HG02981 (cell line): ENCODE data around the gene TEP1.

ENCODE experiments used
- ATAC-seq: cut with Tn5 transposase; IDR thresholded peaks from one replicate; pipeline ENCODE4 v1.9.1; 2021; ENCODE audit warnings: mild to moderate bottlenecking, moderate library complexity; ENCODE audit not compliant: unreplicated experiment

TEP1 gene

DNA sequence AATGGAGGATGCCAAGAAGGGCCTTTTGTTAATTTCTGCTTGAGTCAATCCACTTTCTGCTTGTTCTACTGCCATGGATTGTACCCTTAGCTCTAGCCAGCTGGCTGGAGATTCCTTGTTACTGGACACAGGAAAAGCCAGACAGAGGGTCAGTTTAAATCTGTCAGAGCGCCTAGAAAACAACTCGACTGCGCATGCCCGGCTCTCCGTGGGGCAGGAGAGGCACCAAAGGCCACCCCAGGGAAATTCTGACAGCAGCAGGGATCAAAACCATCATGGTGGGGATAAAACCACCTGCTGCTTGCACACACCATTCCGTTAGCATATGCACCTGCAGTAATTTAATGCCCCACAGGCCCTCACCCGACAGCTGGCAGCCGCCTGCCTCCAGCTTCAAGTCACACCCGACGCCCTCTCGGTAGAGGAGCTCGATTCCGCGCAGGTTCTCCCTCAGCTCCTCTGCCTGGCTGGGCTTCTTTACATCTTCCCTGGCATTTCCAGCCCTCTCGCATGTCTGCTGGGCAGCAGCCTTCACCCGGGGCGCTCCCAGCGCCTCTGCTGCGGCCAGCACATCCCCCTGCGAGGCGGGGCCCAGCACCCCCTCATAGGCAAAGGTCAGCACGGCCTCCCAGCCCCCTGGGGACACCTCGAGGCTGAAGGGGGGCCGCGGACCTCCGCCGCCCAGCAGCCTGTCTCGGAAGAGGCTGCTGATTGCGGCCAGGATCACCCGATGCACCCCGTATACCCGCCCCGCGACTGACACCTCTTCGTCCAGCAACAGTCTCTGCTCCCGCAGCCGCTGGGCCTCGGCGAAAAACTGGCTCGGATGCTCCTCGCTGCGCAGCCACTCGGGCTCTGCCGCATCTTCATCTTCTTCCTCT is 21.6 kb upstream of the TEP1 start:
- no peak for ATAC-seq

DNA sequence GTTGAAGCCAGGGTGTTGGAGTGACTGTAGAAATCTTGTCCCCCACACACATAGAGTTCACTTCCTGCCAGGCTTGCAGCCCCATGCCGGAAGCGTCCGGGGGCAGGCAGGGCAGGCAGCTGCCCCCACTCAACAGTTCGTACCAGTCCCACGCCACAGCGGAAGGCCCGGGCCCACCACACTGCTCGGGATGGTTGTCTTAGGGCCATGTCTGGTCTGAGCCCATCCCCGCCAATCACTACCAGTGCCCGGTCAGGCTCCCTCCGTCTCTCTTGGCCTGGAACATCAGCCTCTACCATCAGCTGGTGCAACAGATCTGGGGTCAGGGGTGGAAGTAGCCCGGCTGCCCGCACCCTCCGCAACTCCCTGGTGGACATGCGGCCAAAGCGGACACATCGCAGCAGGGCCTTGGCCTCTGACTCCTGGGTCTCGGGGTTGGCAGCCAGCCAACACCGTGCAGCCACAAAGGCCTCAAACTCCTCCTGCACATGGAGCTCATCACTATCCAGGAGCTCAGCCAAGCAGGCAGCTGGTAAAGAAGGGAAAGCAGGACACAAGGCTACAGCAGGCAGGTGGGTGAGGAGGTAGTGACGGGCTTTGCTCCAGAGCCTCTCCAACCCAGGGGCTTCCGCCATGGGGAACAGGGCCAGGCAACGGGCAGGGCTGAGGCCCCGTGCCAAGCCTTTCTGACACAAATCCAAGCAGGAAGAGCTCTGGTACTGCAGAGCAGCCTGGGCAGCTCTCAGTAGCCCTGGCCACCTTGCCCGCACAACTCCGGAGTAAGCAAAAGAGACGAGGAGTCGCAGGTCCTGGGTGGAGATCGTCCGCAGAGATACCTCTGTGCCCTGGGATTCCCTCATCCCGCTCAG is 16.7 kb upstream of the TEP1 start:
- ATAC-seq: no peak

DNA sequence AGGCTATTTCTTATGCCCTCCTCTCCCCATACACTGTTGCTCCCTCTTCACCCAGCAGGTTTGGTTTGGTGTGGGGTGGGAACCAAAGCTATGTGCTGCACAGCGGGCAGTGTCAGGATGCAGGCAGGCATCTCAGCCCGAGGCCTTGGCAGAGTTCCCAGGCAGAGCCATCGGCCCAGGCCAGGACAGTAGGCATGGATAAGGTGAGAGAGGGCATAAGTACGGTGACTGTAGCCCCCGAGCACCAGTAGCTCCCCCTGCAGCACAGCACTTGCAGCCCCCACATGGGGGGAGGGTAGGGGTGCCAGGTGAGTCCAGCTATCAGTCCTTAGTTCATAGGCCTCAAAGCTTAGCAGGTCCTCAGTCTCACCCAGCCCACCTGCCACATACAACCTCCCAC is 15.5 kb upstream of the TEP1 start:
- no peak for ATAC-seq

DNA sequence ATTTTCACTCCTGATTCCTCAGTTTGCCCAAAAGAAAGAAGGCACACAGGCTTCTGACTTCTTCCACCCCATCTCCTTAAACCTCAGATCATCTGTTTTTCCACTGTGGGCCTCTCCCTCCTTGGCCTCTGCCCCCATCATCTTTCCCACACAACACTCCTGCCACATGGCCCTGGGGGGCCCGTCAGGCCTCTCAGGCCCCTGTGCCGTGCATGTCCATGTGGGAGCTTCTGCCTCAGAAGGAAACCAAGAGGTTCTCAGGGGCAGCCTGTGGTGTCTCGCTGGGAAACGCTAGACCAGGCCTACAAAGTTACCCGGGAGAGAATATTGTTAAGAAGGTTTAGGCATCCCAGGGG is 14.7 kb upstream of the TEP1 start:
- peak; percentile 27 for ATAC-seq

DNA sequence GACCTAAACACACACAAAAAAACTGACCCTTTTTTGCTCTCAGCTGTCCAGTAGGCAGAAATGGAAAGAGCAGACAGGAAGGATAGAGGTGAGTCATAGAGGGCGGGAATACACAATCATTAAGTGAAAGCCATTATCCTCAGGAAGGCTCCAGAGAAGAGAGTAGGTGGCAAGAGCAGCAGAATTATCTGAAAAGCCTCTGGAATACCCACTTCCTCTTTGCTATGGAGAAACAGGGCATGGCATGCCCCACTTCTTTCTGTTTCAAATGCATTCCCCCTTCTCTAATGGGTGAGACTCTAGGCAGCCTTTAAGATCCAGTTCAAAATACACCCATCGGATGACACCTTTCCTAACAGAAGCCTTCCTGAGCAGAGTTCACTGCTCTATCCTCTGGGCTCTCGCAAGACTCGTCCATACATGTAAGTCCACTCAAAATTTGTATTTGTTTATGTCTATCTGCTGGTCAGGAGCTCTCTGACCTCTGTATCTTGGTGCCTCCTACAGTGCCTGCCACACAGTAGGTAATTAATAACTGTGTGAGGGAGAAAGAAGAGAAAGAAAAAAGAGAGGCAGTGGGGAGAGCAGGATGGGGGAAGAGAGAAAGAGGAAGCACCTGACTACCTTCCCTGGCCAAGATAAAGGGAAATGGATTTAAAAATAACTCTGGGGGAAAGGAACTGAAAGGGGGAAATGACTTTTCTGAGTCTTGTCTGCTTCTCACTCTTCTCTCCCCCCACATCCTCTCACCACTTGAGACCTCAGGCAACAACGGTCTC is 14.1 kb upstream of the TEP1 start:
- ATAC-seq: peak; percentile 77

DNA sequence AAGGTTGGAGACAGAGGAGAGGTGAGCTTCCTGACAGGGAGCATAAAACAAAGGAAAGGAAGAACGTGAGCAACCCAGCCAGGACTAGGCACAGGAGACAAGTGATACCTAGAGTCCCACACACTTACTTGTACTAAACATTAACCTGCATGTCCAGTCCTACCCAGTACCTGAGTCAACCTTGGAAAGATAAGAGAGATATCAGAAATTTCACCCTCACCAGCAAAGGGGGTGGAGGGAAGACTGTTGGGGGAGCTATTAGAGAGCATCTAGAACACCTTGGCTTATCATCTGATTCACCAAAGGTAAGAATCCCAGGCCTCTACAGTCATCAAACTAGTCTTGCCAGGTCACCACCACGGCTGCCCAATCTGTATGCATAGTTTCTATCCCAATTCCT is 11.6 kb upstream of the TEP1 start:
- ATAC-seq: no peak

DNA sequence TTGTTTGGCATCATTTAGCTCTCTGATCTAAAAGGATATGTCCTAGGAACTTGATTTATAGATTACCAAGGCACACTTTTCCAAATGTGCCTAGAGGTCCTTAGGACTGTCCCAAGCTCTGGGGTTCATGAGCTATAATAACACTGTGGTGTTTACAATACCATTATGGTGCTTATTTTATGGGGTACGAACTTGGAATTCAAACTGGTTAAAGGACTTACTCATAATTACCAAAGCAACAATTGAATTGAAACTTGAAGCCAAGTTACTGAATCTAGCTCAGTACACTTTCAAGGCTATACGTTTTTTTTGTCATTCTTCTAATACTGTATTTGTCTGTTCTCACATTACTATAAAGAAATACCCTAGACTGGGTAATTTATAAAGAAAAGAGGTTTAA is 9.6 kb upstream of the TEP1 start:
- no peak for ATAC-seq

DNA sequence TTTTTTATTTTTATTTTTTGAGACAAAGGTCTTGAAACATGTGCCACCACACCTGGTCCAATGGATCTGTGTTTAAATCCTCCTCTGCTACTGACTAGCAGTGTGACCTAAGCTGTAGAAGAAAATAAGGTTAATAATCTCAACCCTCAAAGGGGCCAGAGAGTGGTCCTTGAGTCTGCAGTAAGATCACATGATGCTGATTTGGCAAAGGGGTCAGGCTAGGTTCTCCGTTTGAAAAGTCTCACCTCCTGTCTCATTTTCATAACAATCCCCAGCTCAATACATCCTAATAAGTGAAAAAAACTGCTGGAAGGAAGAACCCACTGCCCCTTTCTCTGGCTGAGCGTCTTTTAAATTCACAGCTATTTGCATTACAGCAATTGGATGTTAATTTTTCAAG is 8.0 kb upstream of the TEP1 start:
- ATAC-seq: no peak

DNA sequence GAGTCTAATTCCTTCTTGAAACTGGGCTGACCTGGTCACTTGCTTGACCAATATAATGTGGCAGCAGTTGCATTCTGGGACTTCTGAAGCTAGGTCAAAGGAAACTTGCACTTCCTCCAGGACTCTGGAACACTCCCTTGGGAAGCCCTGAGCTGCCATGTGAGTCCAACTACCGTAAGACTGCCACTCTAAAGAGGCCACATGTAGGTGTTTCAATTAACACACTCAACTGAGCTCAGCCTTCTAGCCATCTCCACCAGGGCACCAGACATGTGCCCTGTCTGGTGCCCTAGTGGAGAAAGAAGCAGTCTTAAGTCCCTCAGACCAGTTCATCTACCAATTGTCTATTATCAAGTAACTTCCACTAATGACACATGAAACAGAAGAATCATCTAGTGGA is 6.1 kb upstream of the TEP1 start:
- ATAC-seq: no peak

DNA sequence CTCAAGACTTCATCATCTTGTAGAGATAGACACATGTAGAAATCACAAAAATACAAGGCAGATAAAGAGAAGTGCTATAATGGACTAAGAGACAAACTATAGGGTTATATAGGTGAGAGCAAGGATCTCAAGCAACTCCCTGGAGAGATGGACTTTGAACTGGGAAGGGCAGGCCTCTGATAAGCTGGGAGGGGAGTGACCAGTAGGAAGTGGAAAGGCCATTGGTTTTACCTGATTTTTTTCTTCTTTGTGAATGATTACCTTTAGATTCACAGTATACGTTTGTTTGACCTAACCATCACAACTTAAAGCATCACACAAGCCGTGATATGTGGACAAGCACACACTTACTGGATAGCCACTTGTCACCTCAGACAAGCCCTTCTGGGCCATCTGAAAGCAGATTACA is 5.2 kb upstream of the TEP1 start:
- ATAC-seq: no peak

DNA sequence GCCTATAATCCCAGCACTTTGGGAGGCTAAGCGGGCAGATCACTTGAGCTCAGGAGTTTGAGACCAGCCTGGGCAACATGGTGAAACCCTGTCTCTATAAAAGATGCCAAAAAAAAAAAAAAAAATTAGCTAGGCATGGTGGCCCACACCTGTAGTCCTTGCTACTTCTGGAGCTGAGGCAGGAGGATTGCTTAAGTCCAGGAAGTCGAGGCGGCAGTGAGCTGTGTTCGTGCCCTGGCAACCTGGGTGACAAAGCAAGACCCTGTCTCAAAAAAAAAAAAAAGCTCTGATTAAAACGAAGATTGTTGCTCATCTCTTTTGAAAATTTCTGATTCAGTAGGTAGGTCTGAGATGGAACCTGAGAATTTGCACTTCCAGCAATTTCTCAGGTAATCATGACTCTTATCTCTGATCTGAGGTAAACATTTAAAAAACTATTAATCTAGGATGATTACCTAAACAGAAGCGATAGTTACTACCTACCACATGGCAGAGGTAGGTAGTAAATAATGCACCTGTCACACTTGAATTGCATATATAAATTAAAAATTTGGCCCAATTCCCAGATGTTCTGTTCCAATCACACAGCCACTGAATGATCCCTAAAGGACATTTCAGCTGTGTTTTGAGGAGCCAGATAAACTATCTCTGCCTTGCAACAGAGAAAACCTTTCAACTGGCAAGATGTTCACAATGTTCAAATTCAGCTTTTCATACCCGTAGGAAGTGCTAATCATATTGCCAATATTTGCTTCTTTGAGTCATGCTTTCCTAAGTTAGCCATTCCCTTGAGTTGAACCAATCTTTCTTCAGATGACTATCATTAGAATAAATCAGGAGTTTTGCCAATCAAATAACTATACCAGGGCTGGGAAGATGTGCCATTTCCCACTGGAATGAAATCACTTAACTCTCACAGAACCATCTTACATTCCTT is 4.2 kb upstream of the TEP1 start:
- no peak for ATAC-seq

DNA sequence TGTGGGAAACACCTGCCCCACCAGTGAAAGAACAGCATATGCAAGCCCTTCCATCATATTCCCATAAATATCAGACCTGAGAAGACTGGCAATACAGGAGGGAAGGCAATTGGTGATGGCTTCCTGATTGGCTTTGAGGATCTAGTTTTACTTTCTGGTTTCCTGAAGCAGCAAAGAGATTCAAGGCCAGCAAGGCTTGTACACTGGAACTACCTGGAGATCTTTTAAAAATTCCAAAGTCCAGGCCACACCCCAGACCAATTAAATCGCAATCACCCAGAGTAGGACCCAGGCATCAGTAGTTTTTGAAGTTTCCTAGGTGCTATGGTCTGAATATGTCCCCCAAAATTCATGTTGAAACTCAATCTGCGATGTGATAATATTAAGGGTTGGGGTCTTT is 2.9 kb upstream of the TEP1 start:
- ATAC-seq: no peak

DNA sequence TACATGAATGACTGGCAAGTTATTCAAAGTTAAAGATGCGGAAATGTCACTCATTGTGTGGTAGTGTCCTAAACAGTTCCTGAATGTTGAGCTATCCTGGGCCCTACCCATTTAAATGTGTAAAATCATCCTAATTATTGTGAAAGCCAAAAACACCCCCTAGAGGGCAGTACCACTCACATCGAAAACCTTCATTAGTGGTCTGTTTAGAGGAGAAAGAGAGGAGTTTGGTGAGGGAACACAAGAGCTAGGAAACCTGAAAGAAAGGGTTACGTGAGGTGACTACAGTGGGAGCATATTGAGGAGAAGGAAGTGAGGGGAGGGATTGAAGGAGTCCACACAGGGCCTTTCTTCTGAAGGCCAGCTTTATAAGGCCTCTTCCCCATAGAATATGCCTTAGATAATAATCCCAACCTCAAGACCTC is 2.5 kb upstream of the TEP1 start:
- ATAC-seq: no peak

DNA sequence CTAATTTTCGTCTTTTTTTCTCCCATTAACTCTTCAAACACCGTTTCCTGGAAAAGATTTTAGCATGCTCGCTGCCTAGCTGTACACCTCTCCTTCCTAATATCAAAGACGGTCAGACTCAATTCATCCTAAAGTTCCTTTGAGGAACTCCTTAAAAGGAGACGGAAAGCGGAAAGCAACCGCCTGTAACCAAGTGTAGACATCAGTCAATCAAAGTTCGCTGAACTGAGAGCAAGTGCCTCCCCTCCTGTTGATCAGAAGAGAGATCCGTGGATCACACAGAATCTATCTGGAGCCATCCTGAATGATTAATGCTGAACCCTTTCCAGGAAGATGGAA is 412 bp upstream of the TEP1 start:
- ATAC-seq: no peak

DNA sequence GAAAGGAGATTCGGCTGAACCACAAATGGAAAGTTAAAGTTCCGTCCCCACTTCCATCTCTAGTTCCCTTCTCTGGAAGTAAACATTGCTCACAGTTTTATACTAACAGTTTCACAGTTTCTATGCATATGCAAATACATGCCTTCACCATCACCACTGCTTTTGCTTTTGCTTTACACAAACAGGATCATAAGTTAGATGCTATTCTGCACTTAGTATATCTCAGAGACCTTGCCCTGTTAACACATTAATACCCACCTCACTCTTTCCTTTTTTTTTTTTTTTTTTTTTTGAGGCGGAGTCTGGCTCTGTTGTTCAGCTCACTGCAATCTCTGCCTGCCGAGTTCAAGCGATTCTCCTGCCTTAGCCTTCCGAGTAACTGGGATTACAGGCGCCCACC is 890 bp downstream of the TEP1 start:
- peak; percentile 70 for ATAC-seq

DNA sequence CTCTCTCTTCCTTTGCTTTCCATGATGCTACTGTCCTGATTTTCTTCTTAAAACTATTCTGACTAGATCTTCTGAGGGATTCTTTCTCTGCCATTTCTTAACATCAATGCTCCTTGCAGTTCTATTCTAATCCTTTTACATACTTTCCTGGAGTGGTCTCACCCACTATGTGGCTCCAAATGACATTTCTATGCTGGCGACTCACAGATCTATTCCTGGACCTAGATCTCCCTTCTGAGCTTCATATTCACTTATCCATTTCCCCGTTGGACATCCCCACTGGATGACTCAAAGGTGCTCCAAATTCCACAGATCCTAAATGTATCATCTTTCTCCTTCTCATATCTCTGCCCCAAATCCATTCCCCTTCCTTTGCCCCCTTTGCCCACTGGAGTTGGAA is 4.1 kb downstream of the TEP1 start:
- no peak for ATAC-seq

DNA sequence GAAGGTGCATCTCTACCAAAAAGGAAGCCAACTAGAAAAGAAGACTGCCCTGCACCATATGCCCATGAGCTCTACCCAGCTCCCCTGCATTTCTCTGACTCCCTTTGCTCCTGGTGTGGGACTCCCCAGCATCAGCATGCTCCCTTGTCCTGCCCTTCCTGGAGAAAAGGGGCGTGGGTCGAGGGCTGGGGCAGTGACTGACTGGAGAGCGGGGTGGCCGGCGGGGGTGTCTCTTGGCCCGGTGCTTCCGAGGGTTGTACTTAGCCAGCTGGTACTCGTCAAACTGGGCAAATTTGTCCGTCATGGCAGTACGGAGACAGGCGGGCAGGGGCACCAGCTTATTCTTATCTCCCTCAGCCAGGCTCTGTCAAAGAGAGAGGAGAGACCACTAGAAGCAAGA is 9.8 kb downstream of the TEP1 start:
- no peak for ATAC-seq

DNA sequence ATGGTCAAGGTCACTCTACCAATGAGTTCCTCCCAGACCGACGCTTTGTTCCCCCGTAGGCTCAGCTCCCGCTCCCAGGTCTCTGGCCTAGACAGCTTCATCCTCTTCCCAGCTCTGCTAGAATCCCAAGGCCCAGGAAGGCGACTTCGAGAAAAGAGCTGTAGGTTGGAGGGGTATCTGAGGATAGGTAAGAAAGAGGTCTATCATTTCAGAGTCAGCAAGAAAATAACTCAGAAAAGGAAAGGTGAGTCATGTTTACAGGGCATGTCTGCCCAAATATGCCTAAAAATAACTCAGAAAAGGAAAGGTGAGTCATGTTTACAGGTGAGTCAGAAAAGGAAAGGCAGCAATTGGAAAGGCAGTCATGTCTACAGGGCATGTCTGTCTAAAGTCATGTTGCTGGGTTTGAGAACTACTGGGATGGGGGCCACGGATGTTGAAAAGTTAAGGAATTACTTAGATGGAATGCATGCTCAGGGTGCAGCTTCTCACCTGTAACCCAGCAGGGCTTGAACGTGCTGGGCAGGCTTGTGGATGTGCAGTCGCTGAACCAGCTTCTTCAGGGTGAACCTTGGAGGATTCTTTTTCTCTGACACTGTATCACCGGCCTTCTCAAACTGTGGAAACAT is 12.2 kb downstream of the TEP1 start:
- ATAC-seq: no peak

DNA sequence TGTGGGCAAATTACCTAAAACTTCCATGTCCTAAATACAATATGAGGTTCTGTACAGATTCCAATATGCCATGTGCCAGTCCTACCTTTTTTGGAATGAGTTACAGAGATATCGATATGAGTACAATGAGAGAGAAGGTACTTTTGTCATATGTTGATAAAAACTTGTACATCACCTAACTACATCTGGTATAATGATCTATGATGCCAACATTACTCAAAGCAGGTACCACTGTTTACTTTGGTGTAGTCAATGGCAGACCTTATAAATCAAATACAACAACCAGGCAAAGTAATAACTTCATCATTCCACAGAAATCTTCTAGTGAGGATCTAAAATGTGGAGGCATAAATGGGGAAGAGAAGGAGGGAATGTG is 12.7 kb downstream of the TEP1 start:
- no peak for ATAC-seq

DNA sequence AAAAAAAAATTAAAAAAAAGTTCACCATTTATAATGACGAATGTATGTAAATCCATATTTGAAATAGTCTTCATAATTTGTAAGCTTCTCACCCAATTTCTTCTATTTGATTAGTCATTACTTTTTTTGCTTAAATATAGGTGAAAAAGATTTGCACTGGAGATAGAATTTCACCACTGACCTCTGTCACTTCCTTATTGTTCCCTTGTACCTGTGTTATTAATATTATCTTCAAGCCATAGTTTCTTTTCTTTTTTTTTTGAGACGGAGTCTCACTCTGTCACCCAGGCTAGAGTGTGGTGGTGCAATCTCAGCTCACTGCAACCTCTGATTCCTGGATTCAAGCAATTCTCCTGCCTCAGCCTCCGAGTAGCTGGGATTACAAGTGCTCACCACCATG is 15.8 kb downstream of the TEP1 start:
- no peak for ATAC-seq
